Thyroid gland (tissue), 4 donors: ENCODE data around the gene THAP7. TPM values are rescaled to one million over a fixed set of nuclear protein-coding genes. Genes with fewer than 3 reads are reported as not detected.

Source experiments
- DNase-seq, 2 donors: peaks; one replicate each; pipeline ENCODE4 v3.0.0-alpha.2; 2019
- H3K27ac ChIP-seq, 3 donors: fragments of 200-600 bp; sonication (generic); 1 replicate in 2 of 3; 2 replicates in 1 of 3; pipeline ENCODE4 v1.5.1; 2016 to 2019; ENCODE audit warnings: mild to moderate bottlenecking in 1 of 3, moderate library complexity in 1 of 3
- H3K27me3 ChIP-seq: fragments of 200-600 bp; sonication (generic); one replicate; pipeline ENCODE4 v1.5.1; 2019
- H3K36me3 ChIP-seq, 2 donors: fragments of 200-600 bp; sonication (generic); one replicate each; pipeline ENCODE4 v1.5.1; 2016 to 2019
- H3K4me1 ChIP-seq, 2 donors: fragments of 200-600 bp; sonication (generic); one replicate each; pipeline ENCODE4 v1.5.1; 2017 to 2019
- H3K4me3 ChIP-seq, 3 donors: fragments of 200-600 bp; sonication (generic); replicated peaks in 1 of 3; 1 replicate in 2 of 3; 2 replicates in 1 of 3; pipeline ENCODE4 v1.5.1; 2016; ENCODE audit warnings: mild to moderate bottlenecking in 1 of 3
- H3K9me3 ChIP-seq: fragments of 200-600 bp; sonication (generic); one replicate; pipeline ENCODE4 v1.5.1; 2017
- CTCF ChIP-seq, 6 experiments: fragments of 200-600 bp in 3 of 6; fragments of 450-650 bp in 3 of 6; sonication (generic) in 3 of 6; IDR thresholded peaks; one replicate each; pipeline ENCODE4 v1.5.1; 2016 to 2019; ENCODE audit warnings: antibody characterized with exemption in 6 of 6, mild to moderate bottlenecking in 2 of 6, inconsistent platforms in 1 of 6, moderate library complexity in 1 of 6
- POLR2A ChIP-seq, 2 donors: fragments of 450-650 bp; IDR thresholded peaks; one replicate each; pipeline ENCODE4 v1.6.1; 2017; ENCODE audit warnings: antibody characterized with exemption in 2 of 2, mild to moderate bottlenecking in 2 of 2, moderate library complexity in 1 of 2
- WGBS, 2 donors: methylation state at CpG; one replicate each; pipeline ENCODE4 v1.1.5; 2017; 5-methylcytosine and 5-hydroxymethylcytosine counted together
- intact Hi-C: fragments of 100-400 bp; cut with DNase I; formaldehyde crosslinking; loops from one replicate; pipeline ENCODE4 v1.15.1; 2023
- total RNA-seq, 4 donors: library from RNA; depleted of rRNA; stranded (reverse); fragments of >200 nt; gene quantifications; one replicate each; pipeline ENCODE4 v1.2.3, GENCODE V29; 2016

The THAP7 gene
- total RNA-seq, 4 donors from 2014 or later: 51.0 to 75.0 (median 58.9) TPM

GRCh38 chr22:20953668-20954500, 48.0 kb downstream of the THAP7 start:
- 88 to 97% methylated on average over 6 to 7 of the region's 8 CpGs for WGBS, 2 donors
- Histone ChIP-seq H3K4me1 (peaks cover 4 to 19% of the 10 kb centered on the region in 2 donors), H3K9me3 (no peaks in the 10 kb centered on the region), H3K27me3 (no peaks in the 10 kb centered on the region), H3K36me3 (peaks cover 16 to 20% of the 10 kb centered on the region in 2 donors), H3K27ac (no peak overlapping the region), H3K4me3 (no peak overlapping the region)
- intact Hi-C loops: no loop called here
- TF ChIP-seq POLR2A (IDR thresholded peaks at IDR 0.05): no peak
- no peak for DNase-seq

- no peak for TF ChIP-seq POLR2A (IDR thresholded peaks at IDR 0.05)
- no peak for TF ChIP-seq CTCF (IDR thresholded peaks at IDR 0.05)
- Histone ChIP-seq H3K27me3 (no peaks in the 10 kb centered on the region), H3K27ac (no peak overlapping the region), H3K4me1 (peaks cover 4 to 17% of the 10 kb centered on the region in 2 donors), H3K36me3 (peaks cover 16 to 20% of the 10 kb centered on the region in 2 donors), H3K4me3 (no peak overlapping the region), H3K9me3 (no peaks in the 10 kb centered on the region)
- 74 to 82% methylated on average over 3 of the region's 3 CpGs for WGBS, 2 donors
- intact Hi-C loops: no loop called here
- no peak for DNase-seq
Observed at GRCh38 chr22:20953342-20953608, 48.6 kb downstream of the THAP7 start.

GRCh38 chr22:20952544-20953341, 49.2 kb downstream of the THAP7 start:
- no peak for DNase-seq
- Histone ChIP-seq H3K36me3 (peaks cover 16 to 20% of the 10 kb centered on the region in 2 donors), H3K9me3 (no peaks in the 10 kb centered on the region), H3K4me3 (no peak overlapping the region), H3K27ac (no peak overlapping the region), H3K27me3 (no peaks in the 10 kb centered on the region), H3K4me1 (peaks cover 4 to 12% of the 10 kb centered on the region in 2 donors)
- WGBS, 2 donors: 92 to 93% methylated on average over 13 of the region's 13 CpGs
- intact Hi-C loops: no loop called here
- TF ChIP-seq POLR2A (IDR thresholded peaks at IDR 0.05) (no peak), CTCF (IDR thresholded peaks at IDR 0.05) (no peak)

GRCh38 chr22:20951932-20952380, 50.0 kb downstream of the THAP7 start:
- WGBS, 2 donors: 89 to 96% methylated on average over 8 of the region's 8 CpGs
- DNase-seq: no peak
- H3K27me3 ChIP-seq: no peaks in the 10 kb centered on the region
- no peak for TF ChIP-seq CTCF (IDR thresholded peaks at IDR 0.05)
- no peak for TF ChIP-seq POLR2A (IDR thresholded peaks at IDR 0.05)
- no peak overlapping the region for H3K27ac ChIP-seq
- H3K4me1 ChIP-seq: peaks cover 3 to 7% of the 10 kb centered on the region in 2 donors
- H3K36me3 ChIP-seq: peaks cover 16 to 20% of the 10 kb centered on the region in 2 donors
- H3K4me3 ChIP-seq: no peak overlapping the region
- intact Hi-C loops: no loop called here
- H3K9me3 ChIP-seq: no peaks in the 10 kb centered on the region

GRCh38 chr22:20951151-20951931, 50.6 kb downstream of the THAP7 start:
- intact Hi-C loops: no loop called here
- Histone ChIP-seq H3K9me3 (no peaks in the 10 kb centered on the region), H3K27ac (no peak overlapping the region), H3K4me3 (no peak overlapping the region), H3K4me1 (peaks cover 0 to 1% of the 10 kb centered on the region in 2 donors), H3K27me3 (no peaks in the 10 kb centered on the region), H3K36me3 (peaks cover 16 to 20% of the 10 kb centered on the region in 2 donors)
- 89 to 90% methylated on average over 10 of the region's 10 CpGs for WGBS, 2 donors
- TF ChIP-seq CTCF (IDR thresholded peaks at IDR 0.05) (no peak), POLR2A (IDR thresholded peaks at IDR 0.05) (no peak)
- DNase-seq: no peak
